Suppressor macrophage treated with lipopolysaccharide for 4 hours (primary cell): Measurements from ENCODE around the gene IFFO2.
"Not testable (repeated sequence)": the region's sequence is repeated elsewhere in the genome, so short reads cannot be mapped to it uniquely, and the experiment has no call there.

Source experiments
- DNase-seq: peaks from one replicate; pipeline ENCODE4 v3.0.0-alpha.2; 2020

The IFFO2 gene

GRCh38 chr1:18871401-18872070 is 84.9 kb downstream of the IFFO2 start:
- DNase-seq = no peak

GRCh38 chr1:18870957-18871356 is 85.5 kb downstream of the IFFO2 start:
- peak; percentile 31 for DNase-seq

GRCh38 chr1:18870595-18870865 is 85.9 kb downstream of the IFFO2 start:
- DNase-seq = not testable (repeated sequence)

- no peak for DNase-seq
Measured at GRCh38 chr1:18869847-18870594, 86.5 kb downstream of the IFFO2 start.

GRCh38 chr1:18868801-18869424 is 87.6 kb downstream of the IFFO2 start:
- DNase-seq = no peak

GRCh38 chr1:18868354-18868753 is 88.1 kb downstream of the IFFO2 start:
- DNase-seq = no peak

- no peak for DNase-seq
Measured at GRCh38 chr1:18866846-18867245, 89.6 kb downstream of the IFFO2 start.

- no peak for DNase-seq
Measured at GRCh38 chr1:18866314-18866713, 90.2 kb downstream of the IFFO2 start.

GRCh38 chr1:18865176-18865575 is 91.3 kb downstream of the IFFO2 start:
- no peak for DNase-seq

- DNase-seq = no peak
Measured at GRCh38 chr1:18861590-18861989, 94.9 kb downstream of the IFFO2 start.

GRCh38 chr1:18861082-18861481 is 95.4 kb downstream of the IFFO2 start:
- DNase-seq = no peak

GRCh38 chr1:18859560-18859959 is 96.9 kb downstream of the IFFO2 start, which contains the start of gene TAS1R2:
TSS of gene TAS1R2 (minus strand) at chr1:18859660. CDS start at chr1:18859660, 0 bp downstream.
- no peak for DNase-seq

GRCh38 chr1:18858070-18858688 is 98.3 kb downstream of the IFFO2 start:
- DNase-seq = no peak

- no peak for DNase-seq
Measured at GRCh38 chr1:18856435-18856834, 100.0 kb downstream of the IFFO2 start.

- no peak for DNase-seq
Measured at GRCh38 chr1:18855573-18855972, 100.9 kb downstream of the IFFO2 start.

- no peak for DNase-seq
Measured at GRCh38 chr1:18854331-18855025, 102.0 kb downstream of the IFFO2 start.
